Mucosa of descending colon (tissue), 3 donors: Measurements from ENCODE around the gene SLCO6A1. TPM values are rescaled to one million over a fixed set of nuclear protein-coding genes. Genes with fewer than 3 reads are reported as not detected.

ENCODE experiments used
- total RNA-seq, 3 donors: library from RNA; stranded (reverse); fragmentation: NEBNext Ultra II Directional in 2 of 3; extraction: Animal tissue kit (Norgen Biotek cat#: 25700) in 2 of 3; gene quantifications; one replicate each; pipeline versions ENCODE4 v1.2.1 to v1.2.4, GENCODE V29; 2021 to 2023
- donor health status: DM: no; HTN: no; CAD: no; lungs with moderate emphysema.
- donor health status: DM: no; HTN: no; CAD: no.
- donor health status: DM: no; HTN: yes; CAD: no.

The SLCO6A1 gene
- total RNA-seq, 3 donors from 2014 or later, result not detected

Other genes starting within 250 kb of the SLCO6A1 start
- 1 to 10 TPM; 2.5 to 3.6 (median 2.6) TPM for gene SLCO4C1, start 202.7 kb downstream of the SLCO6A1 start, total RNA-seq